Neural cell (in vitro differentiated cells): ENCODE measurements around the gene TGFBR3. TPM values are rescaled to one million over a fixed set of nuclear protein-coding genes. Genes with fewer than 3 reads are reported as not detected.

ENCODE experiments used
- H2AFZ ChIP-seq: fragments of 200-600, 300-800 bp; sonication (generic), shearing (Covaris generic); 2 replicates; pipeline ENCODE4 v1.6.0; 2014; ENCODE audit warnings: low read depth, mild to moderate bottlenecking, antibody characterized with exemption, low read length, moderate library complexity
- H3F3A ChIP-seq: fragments of 200-600 bp; shearing (Covaris generic); 2 replicates; pipeline ENCODE4 v1.6.1; 2016; ENCODE audit warnings: mild to moderate bottlenecking, moderate library complexity, mixed read lengths, antibody characterized with exemption, low read length; ENCODE audit not compliant: insufficient read depth, poor library complexity, severe bottlenecking
- H3K27ac ChIP-seq: fragments of 200-600, 300-800 bp; sonication (generic), shearing (Covaris generic); 2 replicates; pipeline ENCODE4 v1.5.1; 2014; ENCODE audit warnings: mild to moderate bottlenecking, low read length, moderate library complexity
- H3K27me3 ChIP-seq: fragments of 300-800, 200-600 bp; sonication (generic), shearing (Covaris generic); 2 replicates; pipeline ENCODE4 v1.6.0; 2014; ENCODE audit warnings: mild to moderate bottlenecking, low read depth, low read length, moderate library complexity; ENCODE audit not compliant: insufficient read depth
- H3K36me3 ChIP-seq: fragments of 300-800, 200-600 bp; sonication (generic), shearing (Covaris generic); 2 replicates; pipeline ENCODE4 v1.5.1; 2014; ENCODE audit warnings: mild to moderate bottlenecking, antibody characterized with exemption, low read length, moderate library complexity; ENCODE audit not compliant: insufficient read depth
- H3K4me2 ChIP-seq: fragments of 300-800, 200-600 bp; sonication (generic), shearing (Covaris generic); 2 replicates; pipeline ENCODE4 v1.6.0; 2014; ENCODE audit warnings: mild to moderate bottlenecking, low read length
- H3K4me3 ChIP-seq: fragments of 300-800, 200-600 bp; sonication (generic), shearing (Covaris generic); 2 replicates; pipeline ENCODE4 v1.5.1; 2014; ENCODE audit warnings: mild to moderate bottlenecking, low read length, moderate library complexity
- H3K79me2 ChIP-seq: fragments of 200-600 bp; shearing (Covaris generic); replicated peaks from 2 replicates; pipeline ENCODE4 v1.6.0; 2014; ENCODE audit warnings: mild to moderate bottlenecking, low read length, moderate library complexity; ENCODE audit not compliant: insufficient read depth
- H3K9ac ChIP-seq: fragments of 300-800, 200-600 bp; sonication (generic), shearing (Covaris generic); 2 replicates; pipeline ENCODE4 v1.6.1; 2016; ENCODE audit warnings: mild to moderate bottlenecking, low read length, mixed read lengths
- H3K9me2 ChIP-seq: fragments of 200-600 bp; shearing (Covaris generic); 2 replicates; pipeline ENCODE4 v1.6.1; 2016; ENCODE audit warnings: mild to moderate bottlenecking, low read length, mixed read lengths; ENCODE audit not compliant: insufficient read depth
- H3K9me3 ChIP-seq: fragments of 200-600, 300-800 bp; sonication (generic), shearing (Covaris generic); 2 replicates; pipeline ENCODE4 v1.6.1; 2016; ENCODE audit warnings: mild to moderate bottlenecking, mixed run types, low read length, moderate library complexity, mixed read lengths
- H4K20me1 ChIP-seq: fragments of 200-600 bp; shearing (Covaris generic); 2 replicates; pipeline ENCODE4 v1.6.1; 2016; ENCODE audit warnings: mild to moderate bottlenecking, mixed run types; ENCODE audit not compliant: insufficient read depth
- EP300 ChIP-seq: fragments of 450-650 bp; conservative IDR thresholded peaks from 2 replicates; pipeline ENCODE4 v1.6.1; 2014; ENCODE audit warnings: antibody characterized with exemption, mild to moderate bottlenecking, moderate library complexity; ENCODE audit not compliant: poor library complexity, severe bottlenecking
- EZH2 ChIP-seq: fragments of 200-600, 300-800 bp; shearing (Covaris generic), sonication (generic); IDR thresholded peaks from 2 replicates; pipeline ENCODE4 v1.6.1; 2014; ENCODE audit warnings: antibody characterized with exemption, low read length, borderline replicate concordance, mild to moderate bottlenecking; ENCODE audit not compliant: insufficient read depth, poor library complexity, severe bottlenecking
- MXI1 ChIP-seq: fragments of 450-650 bp; conservative IDR thresholded peaks from 2 replicates; pipeline ENCODE4 v1.6.1; 2014; ENCODE audit warnings: antibody characterized with exemption, mild to moderate bottlenecking; ENCODE audit not compliant: poor library complexity, severe bottlenecking
- POLR2AphosphoS5 ChIP-seq: IDR thresholded peaks from 2 replicates; pipeline ENCODE4 v1.6.1; 2012
- RAD21 ChIP-seq: fragments of 450-650 bp; conservative IDR thresholded peaks from 2 replicates; pipeline ENCODE4 v1.6.1; 2014; ENCODE audit warnings: antibody characterized with exemption, mild to moderate bottlenecking, moderate library complexity
- REST ChIP-seq: IDR thresholded peaks from 2 replicates; pipeline ENCODE4 v1.6.1; 2012; ENCODE audit warnings: borderline replicate concordance
- SMC3 ChIP-seq: fragments of 450-650 bp; conservative IDR thresholded peaks from 2 replicates; pipeline ENCODE4 v1.6.1; 2014; ENCODE audit warnings: antibody characterized with exemption, mild to moderate bottlenecking, moderate library complexity; ENCODE audit not compliant: poor library complexity
- TAF1 ChIP-seq: IDR thresholded peaks from 2 replicates; pipeline ENCODE4 v1.6.1; 2012; ENCODE audit warnings: low read depth
- polyA plus RNA-seq: library from polyadenylated mRNA; depleted of rRNA; stranded (reverse); fragments of >200 nt; gene quantifications from 2 replicates; pipeline ENCODE4 v1.2.3, GENCODE V29; 2014
- TF ChIP-seq, protein P1 (sequence below): fragments of 450-650 bp; IDR thresholded peaks from 2 replicates; pipeline ENCODE4 v1.5.1; 2014; ENCODE audit warnings: antibody characterized with exemption, mild to moderate bottlenecking, moderate library complexity; ENCODE audit not compliant: poor library complexity, severe bottlenecking

Gene TGFBR3
- polyA plus RNA-seq, 1 donor from 2014 or later: 0.25 TPM

DNA sequence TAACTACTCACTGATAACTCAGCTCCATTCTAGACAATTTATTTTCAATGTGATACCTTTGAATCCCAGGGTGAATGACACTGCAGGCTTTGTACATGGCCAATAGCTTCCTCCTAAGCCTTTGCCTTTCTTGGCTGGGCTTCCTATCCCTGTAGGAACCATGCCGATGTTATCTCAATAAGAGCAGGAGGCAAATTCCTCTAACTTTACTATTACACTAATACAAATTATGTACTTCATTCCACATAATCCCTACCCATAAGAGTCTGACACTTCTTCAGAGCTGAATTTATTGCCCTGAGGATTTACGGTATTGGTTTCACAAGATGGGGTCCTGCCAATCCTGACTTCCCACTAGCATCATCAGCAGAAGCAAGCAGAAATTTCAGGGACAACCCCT lies 14.0 kb downstream of the TGFBR3 start:
- Histone ChIP-seq H3K9ac (no peak overlapping the region), H3K27ac (no peak overlapping the region), H3K4me2 (no peak overlapping the region), H3K9me2 (no peaks in the 10 kb centered on the region), H4K20me1 (no peaks in the 10 kb centered on the region), H3K36me3 (no peaks in the 10 kb centered on the region), H3K9me3 (no peaks in the 10 kb centered on the region), H3K27me3 (no peaks in the 10 kb centered on the region), H3K79me2 (no peaks in the 10 kb centered on the region), H3K4me3 (no peak overlapping the region), H2AFZ (no peak overlapping the region), H3F3A (no peaks in the 10 kb centered on the region)
- TF ChIP-seq REST (no peak), POLR2AphosphoS5 (no peak), EP300 (no peak), TAF1 (no peak), SMC3 (no peak), RAD21 (no peak), EZH2 (no peak), MXI1 (no peak)
- TF ChIP-seq, protein P1, sequence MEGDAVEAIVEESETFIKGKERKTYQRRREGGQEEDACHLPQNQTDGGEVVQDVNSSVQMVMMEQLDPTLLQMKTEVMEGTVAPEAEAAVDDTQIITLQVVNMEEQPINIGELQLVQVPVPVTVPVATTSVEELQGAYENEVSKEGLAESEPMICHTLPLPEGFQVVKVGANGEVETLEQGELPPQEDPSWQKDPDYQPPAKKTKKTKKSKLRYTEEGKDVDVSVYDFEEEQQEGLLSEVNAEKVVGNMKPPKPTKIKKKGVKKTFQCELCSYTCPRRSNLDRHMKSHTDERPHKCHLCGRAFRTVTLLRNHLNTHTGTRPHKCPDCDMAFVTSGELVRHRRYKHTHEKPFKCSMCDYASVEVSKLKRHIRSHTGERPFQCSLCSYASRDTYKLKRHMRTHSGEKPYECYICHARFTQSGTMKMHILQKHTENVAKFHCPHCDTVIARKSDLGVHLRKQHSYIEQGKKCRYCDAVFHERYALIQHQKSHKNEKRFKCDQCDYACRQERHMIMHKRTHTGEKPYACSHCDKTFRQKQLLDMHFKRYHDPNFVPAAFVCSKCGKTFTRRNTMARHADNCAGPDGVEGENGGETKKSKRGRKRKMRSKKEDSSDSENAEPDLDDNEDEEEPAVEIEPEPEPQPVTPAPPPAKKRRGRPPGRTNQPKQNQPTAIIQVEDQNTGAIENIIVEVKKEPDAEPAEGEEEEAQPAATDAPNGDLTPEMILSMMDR: no peak

DNA sequence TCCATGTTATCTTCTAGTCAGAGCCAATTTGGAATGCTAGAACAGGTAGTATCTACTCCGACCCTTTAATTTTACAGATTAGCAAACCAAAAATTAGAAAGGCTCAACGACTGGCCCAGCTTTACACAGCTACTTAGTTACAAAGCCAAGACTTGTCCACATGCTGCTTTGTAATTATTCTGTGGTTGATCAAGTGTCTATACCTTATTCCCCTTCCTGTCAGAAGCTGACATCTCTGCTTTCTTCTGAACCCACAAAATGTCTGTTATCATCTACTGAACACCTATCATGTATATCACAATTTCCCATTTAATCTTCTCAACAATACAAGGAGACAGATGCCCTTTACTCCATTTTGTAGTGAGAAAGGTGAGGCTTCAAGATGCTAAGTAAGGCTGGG lies 15.6 kb downstream of the TGFBR3 start:
- Histone ChIP-seq H4K20me1 (no peaks in the 10 kb centered on the region), H3F3A (no peaks in the 10 kb centered on the region), H2AFZ (no peak overlapping the region), H3K4me2 (no peak overlapping the region), H3K27ac (no peak overlapping the region), H3K79me2 (no peaks in the 10 kb centered on the region), H3K4me3 (no peak overlapping the region), H3K36me3 (no peaks in the 10 kb centered on the region), H3K9me3 (no peaks in the 10 kb centered on the region), H3K27me3 (no peaks in the 10 kb centered on the region), H3K9me2 (no peaks in the 10 kb centered on the region), H3K9ac (no peak overlapping the region)
- no peak for TF ChIP-seq POLR2AphosphoS5
- TF ChIP-seq, protein P1: no peak
- no peak for TF ChIP-seq REST
- TF ChIP-seq MXI1: no peak
- no peak for TF ChIP-seq RAD21
- no peak for TF ChIP-seq EZH2
- TF ChIP-seq SMC3: no peak
- TF ChIP-seq EP300: no peak
